GM23338 (cell line): ENCODE measurements around the gene SP140L. TPM values are rescaled to one million over a fixed set of nuclear protein-coding genes. Genes with fewer than 3 reads are reported as not detected.

Experiments used
- ATAC-seq: fragments of 200-7000 bp; cut with Tn5 transposase; 3 replicates; pipeline ENCODE4 v1.9.1; 2020
- DNase-seq: peaks from one replicate; pipeline ENCODE4 v3.0.0-alpha.2; 2015; ENCODE audit warnings: low spot score
- H2AFZ ChIP-seq: fragments of 200-600 bp; sonication (generic); 2 replicates; pipeline ENCODE4 v1.8.0; 2016; ENCODE audit warnings: antibody characterized with exemption, mild to moderate bottlenecking, moderate library complexity
- H3F3A ChIP-seq: fragments of 200-600 bp; sonication (generic); replicated peaks from 2 replicates; pipeline ENCODE4 v1.8.0; 2017; ENCODE audit warnings: antibody characterized with exemption, mixed run types, low read depth
- H3K27ac ChIP-seq: fragments of 200-600 bp; sonication (generic); 2 replicates; pipeline ENCODE4 v1.6.1; 2016; ENCODE audit warnings: low read depth
- H3K27me3 ChIP-seq: fragments of 200-600 bp; sonication (generic); 2 replicates; pipeline ENCODE4 v1.8.0; 2016; ENCODE audit warnings: mild to moderate bottlenecking, mixed run types, moderate library complexity; ENCODE audit not compliant: insufficient read depth
- H3K36me3 ChIP-seq: fragments of 200-600 bp; sonication (generic); 2 replicates; pipeline ENCODE4 v1.8.0; 2016; ENCODE audit warnings: mild to moderate bottlenecking; ENCODE audit not compliant: insufficient read depth
- H3K4me1 ChIP-seq: fragments of 200-600 bp; sonication (generic); 2 replicates; pipeline ENCODE4 v1.8.0; 2016; ENCODE audit warnings: mild to moderate bottlenecking, moderate library complexity; ENCODE audit not compliant: insufficient read depth
- H3K4me2 ChIP-seq: fragments of 200-600 bp; sonication (generic); 2 replicates; pipeline ENCODE4 v1.7.1; 2017; ENCODE audit warnings: mixed run types
- H3K4me3 ChIP-seq: fragments of 200-600 bp; sonication (generic); 2 replicates; pipeline ENCODE4 v1.6.1; 2016; ENCODE audit warnings: mixed run types
- H3K79me2 ChIP-seq: fragments of 200-600 bp; sonication (generic); replicated peaks from 2 replicates; pipeline ENCODE4 v1.8.0; 2017; ENCODE audit warnings: mild to moderate bottlenecking; ENCODE audit not compliant: insufficient read depth
- H3K9me2 ChIP-seq: fragments of 200-600 bp; sonication (generic); 2 replicates; pipeline ENCODE4 v1.8.0; 2017; ENCODE audit not compliant: insufficient read depth
- H4K20me1 ChIP-seq: fragments of 200-600 bp; sonication (generic); replicated peaks from 2 replicates; pipeline ENCODE4 v1.8.0; 2017; ENCODE audit warnings: mild to moderate bottlenecking; ENCODE audit not compliant: insufficient read depth
- H3K27ac Mint-ChIP-seq: 2 replicates; pipeline ENCODE4 v1.8.0; 2020; ENCODE audit warnings: inconsistent platforms, mild to moderate bottlenecking, moderate library complexity, mixed read lengths
- H3K27me3 Mint-ChIP-seq: 3 replicates; pipeline ENCODE4 v1.8.0; 2022; ENCODE audit warnings: low read depth, mild to moderate bottlenecking, moderate library complexity, mixed read lengths, inconsistent platforms; ENCODE audit not compliant: insufficient read depth, poor library complexity
- H3K36me3 Mint-ChIP-seq: 3 replicates; pipeline ENCODE4 v1.8.0; 2021; ENCODE audit warnings: low read depth, mild to moderate bottlenecking, inconsistent platforms, moderate library complexity, mixed read lengths
- H3K4me1 Mint-ChIP-seq: 3 replicates; pipeline ENCODE4 v1.8.0; 2020; ENCODE audit warnings: mild to moderate bottlenecking, inconsistent platforms, mixed read lengths
- H3K4me3 Mint-ChIP-seq: 3 replicates; pipeline ENCODE4 v1.8.0; 2021; ENCODE audit warnings: moderate library complexity, mild to moderate bottlenecking, inconsistent platforms, mixed read lengths
- H3K9me3 Mint-ChIP-seq: 3 replicates; pipeline ENCODE4 v1.8.0; 2020; ENCODE audit warnings: moderate library complexity, mild to moderate bottlenecking, inconsistent platforms, mixed read lengths
- CREB1 ChIP-seq: fragments of 250-450 bp; sonication (Bioruptor Pico); IDR thresholded peaks from 2 replicates; pipeline ENCODE4 v1.5.0; 2020; ENCODE audit warnings: low read depth, mild to moderate bottlenecking, moderate library complexity
- JUNB ChIP-seq: IDR thresholded peaks from one replicate; pipeline ENCODE4 v1.6.1; 2016; ENCODE audit warnings: antibody characterized with exemption; ENCODE audit not compliant: unreplicated experiment
- POLR2AphosphoS5 ChIP-seq: IDR thresholded peaks from 2 replicates; pipeline ENCODE4 v1.6.1; 2016; ENCODE audit warnings: antibody characterized with exemption, low read depth
- ZNF331 ChIP-seq: fragments of 250-450 bp; sonication (Bioruptor Pico); IDR thresholded peaks from 2 replicates; pipeline ENCODE4 v1.5.0; 2020; ENCODE audit warnings: low read depth, mild to moderate bottlenecking, moderate library complexity
- polyA plus RNA-seq: library from polyadenylated mRNA; unstranded; fragments of >200 nt; fragmentation: Nextera tagmentation; extraction: Ambion mirVana; gene quantifications from 2 replicates; pipeline ENCODE4 v1.2.1, GENCODE V29; 2016
- total RNA-seq: library from RNA; depleted of rRNA; stranded (reverse); fragments of >200 nt; shearing (Covaris generic); gene quantifications from 2 replicates; pipeline ENCODE4 v1.2.3, GENCODE V29; 2014
- TF ChIP-seq, protein P1 (sequence below): IDR thresholded peaks from one replicate; pipeline ENCODE4 v1.6.1; 2018; ENCODE audit warnings: antibody characterized with exemption; ENCODE audit not compliant: unreplicated experiment
- TF ChIP-seq, protein P2 (sequence below), 2 experiments: fragments of 200-600 bp in 1 of 2; sonication (generic) in 1 of 2; conservative IDR thresholded peaks; 2 replicates each; pipeline versions ENCODE4 v1.5.1 to v1.6.1; 2016 to 2017; ENCODE audit warnings: antibody characterized with exemption in 2 of 2, low read depth in 2 of 2, mild to moderate bottlenecking in 2 of 2, moderate library complexity in 1 of 2
- TF ChIP-seq, protein P3 (sequence below): fragments of 250-450 bp; sonication (Bioruptor Pico); IDR thresholded peaks from 2 replicates; pipeline ENCODE4 v1.5.0; 2020; ENCODE audit warnings: mild to moderate bottlenecking, moderate library complexity

The SP140L gene
- total and polyA plus RNA-seq, 2 experiments from 2014 or later: 1.3 to 1.7 TPM

DNA sequence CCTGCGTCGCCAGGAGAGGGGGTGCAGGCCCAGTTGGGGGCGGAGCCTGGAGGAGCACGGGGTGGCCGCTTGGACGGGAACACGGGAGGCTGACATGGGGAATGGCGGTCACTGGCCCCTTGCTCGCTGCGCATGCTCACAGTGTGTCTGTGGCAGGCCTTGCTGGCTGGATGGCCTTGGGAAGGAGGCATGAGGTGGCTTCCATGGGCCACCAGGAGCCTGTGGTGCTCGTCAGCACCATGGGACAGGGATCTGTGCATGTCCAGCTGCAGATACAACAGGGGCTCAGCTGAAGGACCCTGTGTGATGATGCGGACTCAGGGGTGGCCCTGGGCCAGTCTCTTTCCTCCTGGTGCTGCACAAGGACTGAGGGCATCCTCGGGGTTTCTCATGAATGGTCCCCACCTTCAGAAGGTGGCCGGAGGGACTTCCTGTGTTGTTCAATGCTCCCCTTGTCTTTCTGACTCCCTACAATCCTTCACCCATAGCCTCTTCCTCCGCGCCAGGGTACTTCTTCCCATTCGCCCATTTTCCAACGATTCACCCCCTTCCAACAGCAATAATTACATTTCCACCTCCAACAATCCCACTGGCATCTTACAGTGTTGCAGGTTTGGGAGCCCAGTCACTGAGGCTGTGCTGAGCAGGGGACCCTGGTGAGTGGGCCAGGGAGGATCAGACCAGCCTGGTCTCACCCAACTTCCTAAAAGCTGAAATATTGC is 3.4 kb upstream of the SP140L start:
- Histone ChIP-seq H3K36me3 (no peaks in the 10 kb centered on the region; the same call in 1 of the 2 replicates), H3K4me1 (no peaks in the 10 kb centered on the region), H3K27ac (no peak overlapping the region), H2AFZ (no peak overlapping the region), H3K4me2 (no peak overlapping the region), H3F3A (no peaks in the 10 kb centered on the region), H3K79me2 (no peaks in the 10 kb centered on the region), H3K9me2 (0 out of 2 replicates have a peak, but pooled peaks cover 4% of the 10 kb centered on the region), H4K20me1 (no peaks in the 10 kb centered on the region), H3K27me3 (no peaks in the 10 kb centered on the region), H3K4me3 (no peak overlapping the region)
- TF ChIP-seq, protein P1, sequence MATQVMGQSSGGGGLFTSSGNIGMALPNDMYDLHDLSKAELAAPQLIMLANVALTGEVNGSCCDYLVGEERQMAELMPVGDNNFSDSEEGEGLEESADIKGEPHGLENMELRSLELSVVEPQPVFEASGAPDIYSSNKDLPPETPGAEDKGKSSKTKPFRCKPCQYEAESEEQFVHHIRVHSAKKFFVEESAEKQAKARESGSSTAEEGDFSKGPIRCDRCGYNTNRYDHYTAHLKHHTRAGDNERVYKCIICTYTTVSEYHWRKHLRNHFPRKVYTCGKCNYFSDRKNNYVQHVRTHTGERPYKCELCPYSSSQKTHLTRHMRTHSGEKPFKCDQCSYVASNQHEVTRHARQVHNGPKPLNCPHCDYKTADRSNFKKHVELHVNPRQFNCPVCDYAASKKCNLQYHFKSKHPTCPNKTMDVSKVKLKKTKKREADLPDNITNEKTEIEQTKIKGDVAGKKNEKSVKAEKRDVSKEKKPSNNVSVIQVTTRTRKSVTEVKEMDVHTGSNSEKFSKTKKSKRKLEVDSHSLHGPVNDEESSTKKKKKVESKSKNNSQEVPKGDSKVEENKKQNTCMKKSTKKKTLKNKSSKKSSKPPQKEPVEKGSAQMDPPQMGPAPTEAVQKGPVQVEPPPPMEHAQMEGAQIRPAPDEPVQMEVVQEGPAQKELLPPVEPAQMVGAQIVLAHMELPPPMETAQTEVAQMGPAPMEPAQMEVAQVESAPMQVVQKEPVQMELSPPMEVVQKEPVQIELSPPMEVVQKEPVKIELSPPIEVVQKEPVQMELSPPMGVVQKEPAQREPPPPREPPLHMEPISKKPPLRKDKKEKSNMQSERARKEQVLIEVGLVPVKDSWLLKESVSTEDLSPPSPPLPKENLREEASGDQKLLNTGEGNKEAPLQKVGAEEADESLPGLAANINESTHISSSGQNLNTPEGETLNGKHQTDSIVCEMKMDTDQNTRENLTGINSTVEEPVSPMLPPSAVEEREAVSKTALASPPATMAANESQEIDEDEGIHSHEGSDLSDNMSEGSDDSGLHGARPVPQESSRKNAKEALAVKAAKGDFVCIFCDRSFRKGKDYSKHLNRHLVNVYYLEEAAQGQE: no peak
- no peak for TF ChIP-seq POLR2AphosphoS5
- TF ChIP-seq, protein P2, sequence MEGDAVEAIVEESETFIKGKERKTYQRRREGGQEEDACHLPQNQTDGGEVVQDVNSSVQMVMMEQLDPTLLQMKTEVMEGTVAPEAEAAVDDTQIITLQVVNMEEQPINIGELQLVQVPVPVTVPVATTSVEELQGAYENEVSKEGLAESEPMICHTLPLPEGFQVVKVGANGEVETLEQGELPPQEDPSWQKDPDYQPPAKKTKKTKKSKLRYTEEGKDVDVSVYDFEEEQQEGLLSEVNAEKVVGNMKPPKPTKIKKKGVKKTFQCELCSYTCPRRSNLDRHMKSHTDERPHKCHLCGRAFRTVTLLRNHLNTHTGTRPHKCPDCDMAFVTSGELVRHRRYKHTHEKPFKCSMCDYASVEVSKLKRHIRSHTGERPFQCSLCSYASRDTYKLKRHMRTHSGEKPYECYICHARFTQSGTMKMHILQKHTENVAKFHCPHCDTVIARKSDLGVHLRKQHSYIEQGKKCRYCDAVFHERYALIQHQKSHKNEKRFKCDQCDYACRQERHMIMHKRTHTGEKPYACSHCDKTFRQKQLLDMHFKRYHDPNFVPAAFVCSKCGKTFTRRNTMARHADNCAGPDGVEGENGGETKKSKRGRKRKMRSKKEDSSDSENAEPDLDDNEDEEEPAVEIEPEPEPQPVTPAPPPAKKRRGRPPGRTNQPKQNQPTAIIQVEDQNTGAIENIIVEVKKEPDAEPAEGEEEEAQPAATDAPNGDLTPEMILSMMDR (conservative IDR thresholded peaks at IDR 0.05; ENCODE audit: low read depth in 2 of 2): peak; percentile 39 to 43
- H3K4me1 Mint-ChIP-seq: peaks cover 6% of the 10 kb centered on the region; the same call in 2 of the 3 replicates
- no peak overlapping the region for H3K27ac Mint-ChIP-seq
- DNase-seq: peak; percentile 10
- peaks cover 11% of the 10 kb centered on the region for H3K27me3 Mint-ChIP-seq
- peaks cover 49% of the 10 kb centered on the region for H3K9me3 Mint-ChIP-seq
- ATAC-seq: no peak
- peaks cover 19% of the 10 kb centered on the region for H3K36me3 Mint-ChIP-seq
- no peak overlapping the region for H3K4me3 Mint-ChIP-seq

DNA sequence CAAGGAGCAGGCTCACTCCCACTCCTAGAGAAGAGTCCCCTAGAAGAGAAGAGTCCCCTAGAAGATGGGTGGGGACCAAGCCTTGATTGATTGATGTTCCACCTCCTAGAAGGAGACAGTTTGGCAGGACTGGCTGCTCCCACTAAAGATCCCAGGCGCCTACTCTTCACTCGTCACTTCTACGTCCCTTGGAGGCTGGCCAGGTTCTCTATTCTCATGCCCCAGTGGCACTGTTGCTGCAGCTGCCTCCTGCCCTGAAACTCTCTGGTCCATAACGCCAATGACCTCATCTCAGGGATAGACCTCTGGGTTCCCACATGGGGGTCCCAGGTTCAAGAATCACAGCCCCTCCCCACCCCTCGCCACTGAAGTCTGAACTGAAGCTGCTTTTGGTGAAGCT is 2.5 kb upstream of the SP140L start:
- Mint-ChIP-seq H3K4me1 (peaks cover 6% of the 10 kb centered on the region; the same call in 2 of the 3 replicates), H3K27ac (no peak overlapping the region), H3K9me3 (peaks cover 49% of the 10 kb centered on the region), H3K36me3 (peaks cover 19% of the 10 kb centered on the region), H3K27me3 (peaks cover 11% of the 10 kb centered on the region), H3K4me3 (no peak overlapping the region)
- Histone ChIP-seq H3K4me2 (no peak overlapping the region), H3K79me2 (no peaks in the 10 kb centered on the region), H2AFZ (no peak overlapping the region), H3K36me3 (no peaks in the 10 kb centered on the region; the same call in 1 of the 2 replicates), H3K27ac (no peak overlapping the region), H3F3A (no peaks in the 10 kb centered on the region), H3K9me2 (0 out of 2 replicates have a peak, but pooled peaks cover 4% of the 10 kb centered on the region), H3K4me1 (no peaks in the 10 kb centered on the region), H3K4me3 (no peak overlapping the region), H3K27me3 (no peaks in the 10 kb centered on the region), H4K20me1 (no peaks in the 10 kb centered on the region)
- ATAC-seq (no peak), DNase-seq (no peak)
- TF ChIP-seq JUNB (no peak), ZNF331 (CRISPR knock-in tag) (no peak), CREB1 (CRISPR knock-in tag) (no peak)
- TF ChIP-seq, protein P3, sequence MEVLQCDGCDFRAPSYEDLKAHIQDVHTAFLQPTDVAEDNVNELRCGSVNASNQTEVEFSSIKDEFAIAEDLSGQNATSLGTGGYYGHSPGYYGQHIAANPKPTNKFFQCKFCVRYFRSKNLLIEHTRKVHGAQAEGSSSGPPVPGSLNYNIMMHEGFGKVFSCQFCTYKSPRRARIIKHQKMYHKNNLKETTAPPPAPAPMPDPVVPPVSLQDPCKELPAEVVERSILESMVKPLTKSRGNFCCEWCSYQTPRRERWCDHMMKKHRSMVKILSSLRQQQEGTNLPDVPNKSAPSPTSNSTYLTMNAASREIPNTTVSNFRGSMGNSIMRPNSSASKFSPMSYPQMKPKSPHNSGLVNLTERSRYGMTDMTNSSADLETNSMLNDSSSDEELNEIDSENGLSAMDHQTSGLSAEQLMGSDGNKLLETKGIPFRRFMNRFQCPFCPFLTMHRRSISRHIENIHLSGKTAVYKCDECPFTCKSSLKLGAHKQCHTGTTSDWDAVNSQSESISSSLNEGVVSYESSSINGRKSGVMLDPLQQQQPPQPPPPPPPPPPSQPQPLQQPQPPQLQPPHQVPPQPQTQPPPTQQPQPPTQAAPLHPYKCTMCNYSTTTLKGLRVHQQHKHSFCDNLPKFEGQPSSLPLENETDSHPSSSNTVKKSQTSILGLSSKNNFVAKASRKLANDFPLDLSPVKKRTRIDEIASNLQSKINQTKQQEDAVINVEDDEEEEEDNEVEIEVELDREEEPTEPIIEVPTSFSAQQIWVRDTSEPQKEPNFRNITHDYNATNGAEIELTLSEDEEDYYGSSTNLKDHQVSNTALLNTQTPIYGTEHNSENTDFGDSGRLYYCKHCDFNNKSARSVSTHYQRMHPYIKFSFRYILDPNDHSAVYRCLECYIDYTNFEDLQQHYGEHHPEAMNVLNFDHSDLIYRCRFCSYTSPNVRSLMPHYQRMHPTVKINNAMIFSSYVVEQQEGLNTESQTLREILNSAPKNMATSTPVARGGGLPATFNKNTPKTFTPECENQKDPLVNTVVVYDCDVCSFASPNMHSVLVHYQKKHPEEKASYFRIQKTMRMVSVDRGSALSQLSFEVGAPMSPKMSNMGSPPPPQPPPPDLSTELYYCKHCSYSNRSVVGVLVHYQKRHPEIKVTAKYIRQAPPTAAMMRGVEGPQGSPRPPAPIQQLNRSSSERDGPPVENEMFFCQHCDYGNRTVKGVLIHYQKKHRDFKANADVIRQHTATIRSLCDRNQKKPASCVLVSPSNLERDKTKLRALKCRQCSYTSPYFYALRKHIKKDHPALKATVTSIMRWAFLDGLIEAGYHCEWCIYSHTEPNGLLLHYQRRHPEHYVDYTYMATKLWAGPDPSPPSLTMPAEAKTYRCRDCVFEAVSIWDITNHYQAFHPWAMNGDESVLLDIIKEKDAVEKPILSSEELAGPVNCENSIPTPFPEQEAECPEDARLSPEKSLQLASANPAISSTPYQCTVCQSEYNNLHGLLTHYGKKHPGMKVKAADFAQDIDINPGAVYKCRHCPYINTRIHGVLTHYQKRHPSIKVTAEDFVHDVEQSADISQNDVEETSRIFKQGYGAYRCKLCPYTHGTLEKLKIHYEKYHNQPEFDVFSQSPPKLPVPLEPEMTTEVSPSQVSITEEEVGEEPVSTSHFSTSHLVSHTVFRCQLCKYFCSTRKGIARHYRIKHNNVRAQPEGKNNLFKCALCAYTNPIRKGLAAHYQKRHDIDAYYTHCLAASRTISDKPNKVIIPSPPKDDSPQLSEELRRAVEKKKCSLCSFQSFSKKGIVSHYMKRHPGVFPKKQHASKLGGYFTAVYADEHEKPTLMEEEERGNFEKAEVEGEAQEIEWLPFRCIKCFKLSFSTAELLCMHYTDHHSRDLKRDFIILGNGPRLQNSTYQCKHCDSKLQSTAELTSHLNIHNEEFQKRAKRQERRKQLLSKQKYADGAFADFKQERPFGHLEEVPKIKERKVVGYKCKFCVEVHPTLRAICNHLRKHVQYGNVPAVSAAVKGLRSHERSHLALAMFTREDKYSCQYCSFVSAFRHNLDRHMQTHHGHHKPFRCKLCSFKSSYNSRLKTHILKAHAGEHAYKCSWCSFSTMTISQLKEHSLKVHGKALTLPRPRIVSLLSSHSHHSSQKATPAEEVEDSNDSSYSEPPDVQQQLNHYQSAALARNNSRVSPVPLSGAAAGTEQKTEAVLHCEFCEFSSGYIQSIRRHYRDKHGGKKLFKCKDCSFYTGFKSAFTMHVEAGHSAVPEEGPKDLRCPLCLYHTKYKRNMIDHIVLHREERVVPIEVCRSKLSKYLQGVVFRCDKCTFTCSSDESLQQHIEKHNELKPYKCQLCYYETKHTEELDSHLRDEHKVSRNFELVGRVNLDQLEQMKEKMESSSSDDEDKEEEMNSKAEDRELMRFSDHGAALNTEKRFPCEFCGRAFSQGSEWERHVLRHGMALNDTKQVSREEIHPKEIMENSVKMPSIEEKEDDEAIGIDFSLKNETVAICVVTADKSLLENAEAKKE (CRISPR knock-in tag): no peak
